ENCODE results near the gene POLG2.
"Not testable (repeated sequence)": the region's sequence is repeated elsewhere in the genome, so short reads cannot be mapped to it uniquely, and the experiment has no call there.

Gene POLG2

DNA sequence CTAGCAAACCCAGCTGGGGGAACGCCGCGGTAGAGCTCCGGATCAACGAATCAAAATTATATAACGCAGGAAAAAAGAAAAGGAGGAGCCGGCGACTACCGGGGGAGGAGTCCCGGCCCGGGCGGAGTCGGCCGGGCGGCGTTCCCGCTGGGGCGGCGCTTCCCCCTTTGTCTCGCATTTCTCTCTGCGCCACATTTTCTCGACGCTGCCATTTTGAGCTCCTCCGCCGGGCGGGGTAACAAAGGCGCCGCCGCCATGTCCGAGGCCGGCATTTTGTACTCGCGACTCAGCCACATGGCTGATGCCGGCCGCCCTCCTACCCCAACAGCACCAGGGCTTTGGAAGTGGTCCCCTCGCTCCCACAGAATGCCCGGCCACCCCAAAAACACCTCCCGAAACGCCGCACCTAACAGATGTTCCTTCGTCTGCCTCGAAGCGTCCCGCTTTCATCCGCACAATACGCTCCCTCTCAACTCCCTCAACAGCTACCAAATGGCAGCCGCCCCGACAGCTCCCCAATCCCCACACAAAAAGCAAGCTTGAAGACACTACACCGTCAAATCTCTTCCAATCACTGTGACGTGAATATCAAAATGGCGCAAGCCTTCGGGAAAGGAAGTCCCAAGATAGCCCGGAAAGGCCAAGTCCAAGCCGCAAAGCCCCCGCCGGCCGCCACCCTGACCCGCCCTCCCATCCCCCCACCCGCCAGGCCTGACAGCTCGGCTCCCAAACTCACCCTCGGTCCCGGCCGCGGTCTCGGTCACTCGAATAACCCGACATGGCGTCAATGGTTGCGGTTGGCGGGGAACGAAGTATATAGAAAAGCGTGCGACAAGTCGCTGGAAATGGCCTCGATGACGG lies 8.7 kb upstream of the POLG2 start:
- DNase-seq (ENCODE audit: low read depth): peak; percentile 63

DNA sequence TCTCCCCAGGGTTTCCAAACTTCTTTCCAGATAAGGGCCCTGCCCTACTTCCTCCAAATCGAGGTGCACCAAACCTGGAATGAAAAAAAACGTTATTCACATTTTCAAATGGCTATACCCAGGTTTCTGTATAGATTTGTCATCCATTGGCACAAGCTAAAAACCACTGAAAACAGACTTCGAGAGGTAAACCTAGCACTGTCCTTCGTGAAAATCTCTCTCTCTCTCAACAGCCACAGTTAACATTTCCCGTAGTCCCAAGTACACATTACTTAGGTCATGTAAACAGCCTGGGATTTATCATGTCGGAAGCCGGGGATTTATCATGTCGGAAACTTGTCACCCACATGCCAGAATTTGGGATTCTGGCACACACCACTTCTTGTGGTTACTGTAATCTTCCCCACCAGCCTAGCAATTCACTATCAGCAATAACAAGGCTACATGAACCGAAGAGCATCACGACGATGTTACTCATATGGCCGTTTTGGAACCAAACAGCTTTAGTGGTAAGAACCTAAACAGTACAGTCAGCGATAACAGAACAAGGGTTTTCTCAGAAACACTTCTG lies 8.0 kb upstream of the POLG2 start:
- no peak for DNase-seq (ENCODE audit: low read depth)

DNA sequence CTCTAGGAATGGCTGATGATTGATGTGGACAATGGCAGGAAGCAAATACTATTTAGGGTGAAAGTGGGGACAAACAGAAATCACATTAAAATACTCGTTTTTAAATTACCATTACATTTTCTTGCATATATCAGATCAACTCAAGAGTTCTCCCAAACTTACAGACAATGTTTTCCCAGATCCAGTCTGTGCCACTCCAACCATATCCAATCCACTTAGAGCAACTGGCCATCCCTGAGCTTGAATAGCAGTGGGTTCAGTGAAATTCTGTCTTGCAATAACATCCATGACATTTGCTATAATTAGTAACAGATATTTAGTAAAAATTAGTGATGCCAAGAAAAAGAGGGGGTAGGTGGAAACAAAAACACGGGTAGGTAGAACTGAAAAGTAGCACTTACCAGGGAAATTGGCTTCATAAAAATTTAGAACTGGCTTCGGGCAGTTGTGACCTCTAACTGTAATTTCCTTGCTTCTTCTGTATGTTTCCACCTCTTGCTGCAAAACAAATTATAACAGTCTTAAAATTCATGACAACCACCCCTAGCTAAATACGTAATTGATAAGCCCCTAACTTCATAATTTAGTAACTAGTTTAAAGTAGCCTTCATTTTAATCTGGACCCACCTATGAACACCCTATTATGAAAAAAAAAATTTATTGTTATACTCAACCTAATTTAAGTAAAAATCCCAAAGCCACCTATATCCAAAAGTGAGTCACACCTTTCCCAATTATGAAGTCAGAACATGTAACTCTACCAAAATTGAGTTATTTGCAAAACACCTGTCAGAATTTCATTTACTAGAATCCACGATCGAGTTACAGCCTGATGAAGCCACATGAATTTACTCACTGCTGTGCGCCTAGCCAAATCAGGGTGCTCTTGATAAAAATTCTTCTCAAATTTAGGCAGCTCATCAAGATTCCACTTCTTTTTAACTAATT lies 7.2 kb upstream of the POLG2 start:
- no peak for DNase-seq (ENCODE audit: low read depth)

GRCh38 chr17:64503341-64503740 lies 6.5 kb upstream of the POLG2 start:
- DNase-seq (ENCODE audit: low read depth): no peak

GRCh38 chr17:64502809-64503208 lies 6.0 kb upstream of the POLG2 start:
- no peak for DNase-seq (ENCODE audit: low read depth)

DNA sequence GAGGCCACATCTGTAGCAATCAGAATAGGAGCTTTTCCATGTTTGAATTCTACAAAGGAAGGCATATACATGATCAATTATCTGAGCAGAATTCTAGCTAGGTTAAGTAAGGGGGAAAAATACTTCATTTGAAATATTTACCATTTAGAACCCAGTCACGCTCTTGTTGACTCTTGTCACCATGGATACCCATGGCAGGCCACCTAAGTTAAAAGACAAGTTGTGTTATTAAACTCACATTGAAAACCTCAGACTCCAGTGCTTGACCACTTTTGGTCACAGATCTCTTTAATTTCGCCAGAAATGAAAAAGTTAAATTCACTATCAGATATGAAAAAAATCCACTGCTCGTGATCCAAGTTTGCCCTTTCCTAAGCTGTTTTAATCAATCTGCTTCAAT lies 5.2 kb upstream of the POLG2 start:
- no peak for DNase-seq (ENCODE audit: low read depth)

GRCh38 chr17:64500862-64501765 lies 4.3 kb upstream of the POLG2 start:
- no peak for DNase-seq (ENCODE audit: low read depth)

DNA sequence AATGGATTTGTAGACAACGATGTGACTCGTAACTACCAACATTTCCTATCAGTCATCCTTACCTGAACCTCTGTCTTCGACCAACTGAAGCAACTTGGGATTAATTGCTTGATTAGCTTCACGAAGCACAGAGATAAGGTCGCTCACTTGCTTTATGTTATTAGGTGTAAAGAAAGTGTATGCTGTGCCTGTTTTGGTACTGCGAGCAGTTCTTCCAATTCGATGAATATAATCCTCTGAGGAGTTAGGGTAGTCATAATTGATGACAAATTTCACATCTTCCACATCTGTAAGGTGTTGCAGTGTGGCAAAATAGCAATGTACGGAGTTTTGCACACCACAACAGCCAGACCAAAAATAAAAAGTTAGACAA lies 3.6 kb upstream of the POLG2 start:
- DNase-seq (ENCODE audit: low read depth): no peak

DNA sequence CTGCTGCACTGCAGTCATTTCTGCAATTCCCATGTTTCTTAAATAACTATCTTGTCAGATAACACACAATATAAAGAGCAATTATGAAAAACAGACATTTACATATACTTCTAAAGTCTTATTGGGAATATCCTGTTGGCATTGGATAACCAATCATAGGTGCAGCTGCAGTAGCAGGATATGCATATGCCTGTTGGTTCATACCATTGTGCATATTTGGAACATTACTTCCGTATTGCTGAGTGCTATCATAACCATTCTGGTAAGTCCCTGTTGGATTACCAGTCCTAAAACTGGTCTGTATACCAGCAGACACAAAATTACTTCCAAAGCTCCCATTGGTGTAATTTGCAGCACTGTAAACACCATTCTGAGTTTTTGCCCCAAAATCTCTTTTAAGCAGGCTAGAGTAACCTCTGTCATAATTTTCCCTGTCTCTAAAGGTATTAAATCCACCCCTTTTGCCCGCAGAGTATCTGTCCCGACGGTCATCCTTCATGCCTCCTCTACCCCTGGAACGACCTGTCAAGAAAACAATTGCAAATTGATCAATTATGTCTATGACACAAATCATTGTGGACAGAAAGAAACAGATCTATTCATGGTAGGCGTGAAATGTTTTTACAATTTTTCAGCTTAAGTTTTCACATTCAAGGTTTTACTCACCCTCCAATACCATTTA lies 3.1 kb upstream of the POLG2 start:
- DNase-seq (ENCODE audit: low read depth): no peak

DNA sequence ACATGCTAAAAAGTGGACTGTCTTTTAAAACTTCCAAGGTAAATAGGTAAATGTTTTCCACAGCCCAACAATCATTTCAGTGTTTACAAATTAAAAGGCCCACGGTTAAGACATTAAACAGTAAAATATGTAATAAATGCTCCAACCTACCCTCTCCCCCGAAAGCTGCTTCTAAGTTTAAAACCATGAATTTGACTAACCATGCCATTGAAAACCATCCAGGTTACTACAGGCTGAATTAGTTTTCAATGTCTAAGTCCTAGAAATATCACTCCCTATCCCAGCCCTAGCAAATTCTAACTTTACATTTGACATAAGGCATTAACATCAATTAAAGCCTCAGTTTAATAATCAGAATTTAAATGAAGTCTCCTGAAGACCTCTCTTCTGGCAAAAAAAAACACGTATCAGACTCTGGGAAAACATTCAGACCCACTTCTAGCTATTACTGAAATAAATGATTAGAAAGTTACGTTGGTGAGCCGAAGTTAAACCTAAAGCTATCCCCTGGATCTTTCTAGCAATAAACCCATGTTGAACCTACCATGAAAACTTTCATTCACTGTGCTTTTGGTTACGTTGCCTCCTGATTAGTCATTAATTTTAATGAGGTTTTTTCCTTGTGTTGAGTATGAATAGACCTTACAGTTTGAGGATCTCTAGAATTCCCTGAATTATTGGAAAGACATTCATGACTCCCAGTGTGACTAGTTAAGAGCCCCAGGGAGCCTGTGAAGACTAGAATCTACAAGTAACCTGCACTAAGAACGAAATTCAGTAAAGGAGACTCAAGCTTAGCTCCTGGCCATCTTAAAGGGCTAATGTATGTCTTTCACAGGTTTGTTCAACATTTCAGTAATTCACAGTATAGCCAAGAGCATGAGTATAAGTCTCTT lies 1.7 kb upstream of the POLG2 start:
- no peak for DNase-seq (ENCODE audit: low read depth)

DNA sequence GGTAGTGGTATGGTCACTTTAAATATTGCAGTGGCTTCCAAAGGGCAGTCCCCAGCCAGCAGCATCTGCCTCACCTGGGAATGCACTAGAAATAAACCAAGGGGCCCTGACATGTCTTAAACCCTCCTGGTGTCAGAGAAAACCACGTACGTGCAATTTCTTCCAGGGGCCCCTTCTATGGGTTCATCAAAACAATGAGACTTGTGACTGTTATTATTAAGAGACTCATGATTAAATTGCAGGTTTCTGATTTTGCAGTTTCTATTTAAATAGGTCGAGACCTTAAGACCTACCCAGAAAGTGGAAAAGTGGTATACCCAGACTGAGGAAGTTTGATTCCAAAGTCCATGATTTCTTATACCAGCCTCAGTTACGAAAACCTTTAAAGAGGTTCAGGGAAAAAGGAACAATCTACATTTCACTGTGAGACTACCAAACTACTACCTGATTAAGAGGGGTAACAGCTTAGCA lies 746 bp upstream of the POLG2 start:
- DNase-seq (ENCODE audit: low read depth): no peak

DNA sequence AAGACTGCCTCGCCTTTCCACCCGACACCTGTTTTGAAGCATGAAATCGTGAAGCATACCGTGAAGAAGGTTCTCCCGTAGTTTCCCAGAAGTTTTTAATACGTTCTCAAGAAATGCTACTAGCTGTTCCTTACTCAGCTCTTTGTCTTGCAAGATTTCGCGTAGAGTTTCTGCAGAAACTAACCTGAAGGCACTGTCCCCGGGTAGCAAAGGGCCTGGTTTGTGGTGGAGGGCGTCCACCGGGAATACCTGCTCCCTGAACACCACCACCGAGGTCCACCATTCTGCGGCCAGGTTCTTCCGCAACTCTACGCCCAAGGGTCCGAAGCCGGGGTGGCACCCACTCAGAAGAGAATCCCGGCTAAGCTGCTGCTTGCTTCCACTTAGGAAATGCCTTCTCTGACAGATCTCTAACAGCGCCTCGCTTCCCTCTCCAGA lies 487 bp downstream of the POLG2 start:
- DNase-seq (ENCODE audit: low read depth): no peak

DNA sequence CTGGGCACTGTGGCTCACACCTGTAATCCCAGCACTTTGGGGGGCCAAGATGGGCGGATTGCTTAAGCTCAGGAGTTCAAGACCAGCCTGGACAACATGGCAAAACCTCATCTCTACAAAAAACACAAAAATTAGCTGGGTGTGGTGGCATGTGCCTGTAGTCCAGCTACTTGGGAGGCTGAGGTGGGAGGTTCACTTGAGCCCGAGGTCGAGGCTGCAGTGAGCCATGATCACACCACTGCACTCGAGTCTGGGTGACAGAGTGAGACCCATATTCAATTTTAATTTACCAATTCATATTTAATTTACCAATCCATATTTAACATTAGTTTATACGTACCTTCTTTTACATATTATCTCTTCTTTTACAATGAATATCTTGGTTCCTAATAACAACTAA lies 1.6 kb downstream of the POLG2 start:
- DNase-seq (ENCODE audit: low read depth): not testable (repeated sequence)

DNA sequence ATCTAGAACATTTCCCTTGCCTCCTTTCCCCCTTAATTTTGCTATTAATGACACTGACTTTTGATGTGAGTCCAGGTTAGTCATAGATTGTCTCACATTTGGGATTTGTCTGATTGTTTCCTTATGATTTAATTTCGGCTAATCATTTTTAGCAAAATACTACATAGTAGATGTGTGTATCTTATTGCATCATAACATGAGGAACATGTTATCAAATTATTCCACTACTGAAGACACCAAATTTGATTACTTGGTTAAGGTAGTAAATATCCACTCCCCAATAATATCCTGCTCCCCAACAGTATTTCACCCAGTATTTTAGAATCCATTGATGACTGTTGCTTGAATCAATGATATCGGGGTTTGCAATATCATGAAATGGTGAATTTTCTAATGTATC lies 2.7 kb downstream of the POLG2 start:
- DNase-seq (ENCODE audit: low read depth): no peak

GRCh38 chr17:64492481-64493109 lies 4.3 kb downstream of the POLG2 start:
- DNase-seq (ENCODE audit: low read depth): no peak

DNA sequence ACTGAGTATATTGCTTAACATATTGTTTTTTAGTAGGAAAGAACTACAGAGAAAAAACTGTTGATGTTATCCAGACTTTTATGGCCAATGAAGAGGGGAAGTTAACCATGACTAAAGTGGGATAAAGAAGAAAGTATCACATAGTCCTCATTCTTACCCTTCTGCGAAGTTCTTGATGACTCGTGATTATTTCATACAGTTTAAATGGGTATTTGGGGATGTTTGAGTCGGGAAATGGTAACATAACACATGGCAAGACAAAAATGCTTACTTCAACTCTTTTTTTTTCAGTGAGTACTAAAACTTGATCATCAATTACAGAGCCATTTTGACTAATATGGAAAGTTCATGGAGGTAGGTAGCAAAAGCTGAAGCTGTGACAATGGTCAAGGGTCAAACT lies 4.9 kb downstream of the POLG2 start:
- no peak for DNase-seq (ENCODE audit: low read depth)

DNA sequence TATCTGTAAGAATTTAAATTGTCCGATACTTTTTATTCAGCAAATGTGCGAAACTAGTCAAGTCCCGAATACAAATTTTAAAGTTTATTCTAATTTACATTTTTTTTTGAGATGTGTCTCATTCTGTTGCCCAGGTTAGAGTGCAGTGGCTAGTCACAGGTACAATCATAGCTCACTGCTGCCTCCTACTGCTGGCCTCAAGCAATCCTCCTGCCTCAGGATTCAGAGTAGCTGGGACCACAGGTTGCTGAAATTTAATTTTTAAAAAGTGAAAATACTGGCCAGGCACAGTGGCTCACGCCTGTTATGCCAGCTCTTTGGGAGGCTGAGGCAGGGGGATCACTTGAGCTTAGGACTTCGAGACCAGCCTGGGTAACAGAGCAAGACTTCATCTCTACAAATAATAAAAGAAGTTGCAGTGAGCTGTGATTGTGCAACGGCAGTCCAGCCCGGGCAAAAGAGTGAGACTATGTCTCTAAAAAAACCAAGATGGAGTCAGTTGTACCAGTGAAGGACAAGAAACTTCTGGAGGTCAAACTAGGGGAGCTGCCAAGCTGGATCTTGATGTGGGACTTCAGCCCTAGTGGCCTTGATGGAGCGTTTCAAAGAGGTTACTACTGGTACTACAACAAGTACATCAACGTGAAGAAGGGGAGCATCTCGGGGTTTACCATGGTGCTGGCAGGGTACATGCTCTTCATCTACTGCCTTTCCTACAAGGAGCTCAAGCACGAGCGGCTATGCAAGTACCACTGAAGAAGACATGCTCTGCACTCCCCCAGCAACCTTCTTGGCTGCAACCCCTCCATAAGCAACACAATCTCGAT lies 5.6 kb downstream of the POLG2 start:
- no peak for DNase-seq (ENCODE audit: low read depth)

DNA sequence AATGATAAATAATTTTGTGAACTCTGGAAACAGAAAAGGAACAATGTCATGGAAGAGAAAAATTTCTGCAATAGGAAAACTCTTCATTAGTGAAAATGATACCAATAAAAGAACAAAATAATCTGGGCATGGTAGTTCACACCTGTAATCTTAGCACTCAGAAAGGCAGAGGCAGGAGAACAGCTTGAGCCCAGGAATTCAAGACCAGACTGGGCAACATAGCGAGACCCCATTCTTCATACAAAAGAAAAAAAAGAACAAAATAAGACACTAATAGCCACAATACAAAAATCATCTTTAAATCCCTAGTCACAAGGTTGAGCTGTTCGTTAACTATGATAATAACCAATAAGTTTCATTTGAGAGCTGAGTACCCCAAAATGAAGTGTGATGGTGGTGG lies 8.6 kb downstream of the POLG2 start:
- DNase-seq (ENCODE audit: low read depth): no peak

DNA sequence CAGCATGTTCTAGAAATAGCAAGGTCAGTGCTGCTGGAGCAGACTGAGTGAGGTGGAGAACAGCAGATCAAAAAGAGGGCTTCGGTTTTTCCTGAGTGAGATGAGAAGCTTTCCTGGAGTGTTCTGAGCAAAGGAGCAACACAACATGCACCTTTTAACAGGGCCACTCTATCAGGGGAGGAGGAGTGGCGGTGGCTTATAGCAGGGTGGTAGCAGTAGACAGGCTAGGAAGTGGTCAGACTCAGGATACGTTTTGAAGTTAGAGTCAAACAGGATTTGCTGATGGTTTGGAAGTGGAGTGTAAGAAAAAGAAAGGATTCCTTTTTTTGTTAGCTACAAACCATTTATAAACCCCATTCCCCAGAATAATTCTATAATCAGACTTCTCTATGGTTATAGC lies 12.5 kb downstream of the POLG2 start:
- no peak for DNase-seq (ENCODE audit: low read depth)
